ENCODE results near the gene RTP5. TPM values are rescaled to one million over a fixed set of nuclear protein-coding genes. Genes with fewer than 3 reads are reported as not detected.

RTP5 gene
- total RNA-seq, 1 donor from 2014 or later, result not detected

DNA sequence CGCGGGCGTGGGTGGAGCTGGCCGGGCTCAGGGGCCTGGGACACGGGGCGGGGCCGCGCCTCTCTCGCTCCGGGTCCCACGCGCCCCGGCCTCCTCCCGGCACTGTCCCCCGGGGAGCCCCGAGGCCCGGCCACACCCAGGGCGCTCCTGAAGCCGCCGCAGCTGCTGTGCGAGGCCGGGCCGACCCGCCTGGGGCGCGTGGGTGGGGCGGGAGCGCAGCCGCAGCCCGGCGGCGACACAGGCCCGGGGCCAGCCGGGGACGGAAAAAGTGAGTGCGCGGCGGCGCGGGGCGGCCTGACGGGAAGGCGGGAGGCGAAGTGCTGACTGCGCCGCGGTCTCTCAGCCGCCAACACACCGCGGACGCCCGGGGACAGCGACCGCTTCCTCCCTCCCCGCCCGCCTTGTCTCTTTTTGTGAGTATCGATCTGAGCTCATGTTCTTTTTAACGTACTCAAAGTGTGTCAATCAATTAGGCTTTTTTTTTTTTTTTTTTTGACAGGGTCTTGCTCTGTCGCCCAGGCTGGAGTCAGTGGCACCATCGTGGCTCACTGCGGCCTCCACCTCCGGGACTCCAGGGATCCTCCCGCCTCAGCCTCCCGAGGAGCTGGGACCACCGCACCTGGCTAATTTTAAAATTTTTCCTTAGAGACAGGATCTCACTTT lies 25.3 kb upstream of the RTP5 start:
- no peaks in the 10 kb centered on the region for H3K9me3 ChIP-seq (replicated peaks)
- peak overlapping the region; percentile 61 for H3K4me3 ChIP-seq
- intact Hi-C loops (cut with micrococcal nuclease), result no loop called here
- TF ChIP-seq, protein P1, sequence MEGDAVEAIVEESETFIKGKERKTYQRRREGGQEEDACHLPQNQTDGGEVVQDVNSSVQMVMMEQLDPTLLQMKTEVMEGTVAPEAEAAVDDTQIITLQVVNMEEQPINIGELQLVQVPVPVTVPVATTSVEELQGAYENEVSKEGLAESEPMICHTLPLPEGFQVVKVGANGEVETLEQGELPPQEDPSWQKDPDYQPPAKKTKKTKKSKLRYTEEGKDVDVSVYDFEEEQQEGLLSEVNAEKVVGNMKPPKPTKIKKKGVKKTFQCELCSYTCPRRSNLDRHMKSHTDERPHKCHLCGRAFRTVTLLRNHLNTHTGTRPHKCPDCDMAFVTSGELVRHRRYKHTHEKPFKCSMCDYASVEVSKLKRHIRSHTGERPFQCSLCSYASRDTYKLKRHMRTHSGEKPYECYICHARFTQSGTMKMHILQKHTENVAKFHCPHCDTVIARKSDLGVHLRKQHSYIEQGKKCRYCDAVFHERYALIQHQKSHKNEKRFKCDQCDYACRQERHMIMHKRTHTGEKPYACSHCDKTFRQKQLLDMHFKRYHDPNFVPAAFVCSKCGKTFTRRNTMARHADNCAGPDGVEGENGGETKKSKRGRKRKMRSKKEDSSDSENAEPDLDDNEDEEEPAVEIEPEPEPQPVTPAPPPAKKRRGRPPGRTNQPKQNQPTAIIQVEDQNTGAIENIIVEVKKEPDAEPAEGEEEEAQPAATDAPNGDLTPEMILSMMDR (IDR thresholded peaks at IDR 0.05; ENCODE audit: borderline replicate concordance), result peak; percentile 51
- H3K27me3 ChIP-seq (ENCODE audit: low read depth), result no peaks in the 10 kb centered on the region
- peaks cover 25% of the 10 kb centered on the region for H3K4me1 ChIP-seq
- peak; percentile 84 for DNase-seq
- H3K36me3 ChIP-seq, result no peaks in the 10 kb centered on the region
- H3K27ac ChIP-seq (replicated peaks), result peak overlapping the region; percentile 74

DNA sequence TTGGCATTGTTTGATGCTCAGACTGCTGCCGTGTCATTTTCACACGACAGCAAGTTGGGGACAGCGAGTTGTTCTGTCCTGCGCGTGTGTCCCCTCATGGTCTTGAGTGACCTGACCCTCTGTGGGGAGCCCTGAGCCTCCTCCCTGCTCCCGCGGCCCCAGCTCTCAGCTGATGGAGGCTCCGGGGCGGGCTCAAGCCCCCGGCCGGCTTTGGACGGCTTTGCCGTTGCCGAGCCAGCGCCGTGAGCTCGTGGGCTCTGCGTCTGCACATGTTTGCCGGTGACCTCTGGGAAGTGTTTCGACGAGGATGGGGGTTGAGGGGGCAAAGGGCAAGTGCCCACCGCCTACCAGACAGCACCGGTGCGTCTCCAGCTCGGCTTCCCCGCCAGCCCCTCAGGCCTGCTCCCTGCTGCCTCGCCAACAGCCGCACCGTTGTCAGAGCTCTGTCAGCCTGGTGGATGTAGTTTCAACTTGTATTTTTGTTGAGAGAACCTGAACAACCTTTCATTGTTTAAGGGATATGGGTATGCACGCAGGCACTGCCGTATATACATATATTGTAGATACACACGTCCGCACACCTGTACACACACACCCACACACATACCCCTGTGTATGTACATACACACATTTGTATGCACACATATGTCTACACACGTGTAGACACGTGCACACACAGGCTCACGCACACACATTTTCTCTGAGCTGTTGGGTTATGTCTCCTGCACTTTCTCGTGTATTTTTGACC lies 24.5 kb upstream of the RTP5 start:
- TF ChIP-seq, protein P1 (IDR thresholded peaks at IDR 0.05; ENCODE audit: borderline replicate concordance), result no peak
- Histone ChIP-seq H3K4me3 (peak overlapping the region; percentile 61), H3K36me3 (no peaks in the 10 kb centered on the region), H3K27me3 (ENCODE audit: low read depth) (no peaks in the 10 kb centered on the region), H3K27ac (replicated peaks) (peak overlapping the region; percentile 74), H3K9me3 (replicated peaks) (no peaks in the 10 kb centered on the region), H3K4me1 (peaks cover 25% of the 10 kb centered on the region)
- no peak for DNase-seq
- intact Hi-C loops (cut with micrococcal nuclease), result no loop called here

DNA sequence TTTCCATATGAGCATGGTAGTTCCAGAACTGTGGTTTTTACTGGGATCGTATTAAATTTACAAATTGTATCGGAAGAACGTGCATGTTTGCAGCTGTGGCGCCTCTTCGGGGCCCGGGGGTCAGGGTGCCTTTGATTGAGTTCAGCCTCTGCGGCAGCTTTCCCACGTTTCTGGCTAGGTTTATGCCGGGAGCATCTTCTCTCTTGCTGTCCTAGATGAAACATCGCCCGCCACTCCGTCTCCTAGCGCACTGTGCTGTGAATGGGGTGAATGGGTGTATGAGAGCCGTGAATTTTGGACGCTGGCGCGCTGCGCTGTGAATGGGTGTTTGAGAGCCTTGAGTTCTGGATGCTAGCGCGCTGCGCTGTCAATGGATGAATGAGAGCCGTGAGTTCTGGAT lies 23.1 kb upstream of the RTP5 start:
- intact Hi-C loops (cut with micrococcal nuclease), result no loop called here
- Histone ChIP-seq H3K4me3 (no peak overlapping the region), H3K36me3 (no peaks in the 10 kb centered on the region), H3K4me1 (peaks cover 20% of the 10 kb centered on the region), H3K27ac (replicated peaks) (no peak overlapping the region), H3K9me3 (replicated peaks) (no peaks in the 10 kb centered on the region), H3K27me3 (ENCODE audit: low read depth) (no peaks in the 10 kb centered on the region)
- TF ChIP-seq, protein P1 (IDR thresholded peaks at IDR 0.05; ENCODE audit: borderline replicate concordance), result no peak
- no peak for DNase-seq

DNA sequence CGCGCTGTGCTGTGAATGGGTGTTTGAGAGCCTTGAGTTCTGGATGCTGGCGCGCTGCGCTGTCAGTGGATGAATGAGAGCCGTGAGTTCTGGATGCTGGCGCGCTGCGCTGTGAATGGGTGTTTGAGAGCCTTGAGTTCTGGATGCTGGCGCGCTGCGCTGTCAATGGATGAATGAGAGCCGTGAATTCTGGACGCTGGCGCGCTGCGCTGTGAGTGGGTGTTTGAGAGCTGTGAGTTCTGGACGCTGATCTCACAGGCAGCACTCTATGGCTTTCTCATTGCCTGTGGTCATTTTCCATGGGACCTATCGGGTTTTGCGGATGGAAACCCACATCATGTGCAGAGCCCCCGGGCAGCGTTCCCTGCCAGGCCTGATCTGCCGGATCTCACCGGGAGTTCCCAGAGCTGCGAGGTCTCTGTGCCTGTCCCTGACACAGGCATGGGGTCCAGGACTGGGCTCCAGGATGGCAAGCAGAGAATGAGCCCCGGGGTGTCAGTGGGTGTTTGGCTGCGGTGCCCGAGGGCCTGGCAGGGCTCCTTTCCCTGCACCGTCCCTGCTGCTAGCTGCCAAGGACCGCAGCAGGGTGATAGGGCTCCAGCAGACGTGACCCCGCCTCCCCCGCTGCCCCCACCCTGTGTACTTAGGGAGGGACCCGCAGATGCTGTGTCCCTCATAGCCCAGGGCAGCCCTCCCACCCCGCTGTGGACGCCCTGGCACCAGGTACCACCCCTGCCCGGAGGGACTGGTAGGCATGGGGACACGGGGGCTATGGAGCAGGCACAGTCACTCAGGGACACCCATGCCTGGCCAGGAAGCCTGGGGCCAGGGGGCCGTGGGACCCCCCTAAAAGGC lies 20.5 kb upstream of the RTP5 start:
- intact Hi-C loops (cut with micrococcal nuclease), result no loop called here
- Histone ChIP-seq H3K27ac (replicated peaks) (no peak overlapping the region), H3K4me3 (no peak overlapping the region), H3K27me3 (ENCODE audit: low read depth) (no peaks in the 10 kb centered on the region), H3K36me3 (no peaks in the 10 kb centered on the region), H3K4me1 (peaks cover 18% of the 10 kb centered on the region), H3K9me3 (replicated peaks) (no peaks in the 10 kb centered on the region)
- TF ChIP-seq, protein P1 (IDR thresholded peaks at IDR 0.05; ENCODE audit: borderline replicate concordance), result no peak
- no peak for DNase-seq
